Measurements from ENCODE around the gene MICU1.
A peak's percentile ranks its signal among the peaks of the same experiment; 100 is the strongest.

MICU1 gene

DNA sequence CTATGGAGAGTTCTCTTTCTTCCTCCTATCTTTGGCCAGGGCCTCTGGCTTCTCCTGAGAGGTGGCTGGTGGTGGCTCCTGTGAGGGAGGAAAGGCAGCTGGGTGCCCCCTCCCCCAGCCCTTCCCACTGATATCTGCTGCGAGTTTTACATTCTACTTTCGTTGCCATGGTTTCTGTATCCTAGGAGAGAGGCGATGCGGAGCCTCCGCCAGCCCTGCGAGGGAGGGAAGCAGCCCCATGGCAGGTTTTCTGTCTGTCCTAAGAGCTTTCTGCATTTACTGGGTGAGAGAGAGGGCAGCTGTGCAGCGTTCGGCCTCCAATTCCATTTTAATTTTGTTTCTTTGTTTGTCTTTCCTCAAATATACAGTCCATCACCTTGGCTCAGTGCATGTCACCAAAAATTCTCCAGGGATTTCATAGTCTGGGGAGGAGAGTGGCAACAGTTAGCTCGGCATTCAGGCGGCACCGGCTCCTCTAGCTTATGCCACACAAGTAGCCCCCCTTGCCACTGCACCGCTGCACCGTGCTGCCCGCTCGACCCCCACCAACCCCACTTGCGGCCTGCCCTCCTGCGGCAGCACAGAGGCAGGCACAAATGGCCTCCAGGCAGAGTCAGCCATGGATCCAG is 291.6 kb downstream of the MICU1 start:
- peak overlapping the region; percentile 64 for H3K4me2 ChIP-seq (ENCODE audit: low read length)
- peaks cover 15% of the 10 kb centered on the region for H3F3A ChIP-seq (ENCODE audit: control insufficient read depth, insufficient read depth)
- H3K4me3 ChIP-seq (ENCODE audit: low read length): peak overlapping the region; percentile 39
- H3K79me2 ChIP-seq (ENCODE audit: control insufficient read depth, low read length): peaks cover 2% of the 10 kb centered on the region; the same call in 1 of the 2 replicates
- peaks cover 67% of the 10 kb centered on the region for H3K4me1 ChIP-seq (ENCODE audit: control insufficient read depth, low read length)
- no peaks in the 10 kb centered on the region for H3K27me3 ChIP-seq (ENCODE audit: control insufficient read depth, low read length)
- H3K9me2 ChIP-seq (replicated peaks; ENCODE audit: control insufficient read depth, low read length): no peaks in the 10 kb centered on the region
- peaks cover 50% of the 10 kb centered on the region for H3K36me3 ChIP-seq (ENCODE audit: control insufficient read depth, low read length)
- peak overlapping the region; percentile 90 for H3K27ac ChIP-seq (ENCODE audit: low read depth, low read length)
- H3K9me3 ChIP-seq (ENCODE audit: control insufficient read depth, insufficient read depth, low read length): no peaks in the 10 kb centered on the region
- TF ChIP-seq, protein P1, sequence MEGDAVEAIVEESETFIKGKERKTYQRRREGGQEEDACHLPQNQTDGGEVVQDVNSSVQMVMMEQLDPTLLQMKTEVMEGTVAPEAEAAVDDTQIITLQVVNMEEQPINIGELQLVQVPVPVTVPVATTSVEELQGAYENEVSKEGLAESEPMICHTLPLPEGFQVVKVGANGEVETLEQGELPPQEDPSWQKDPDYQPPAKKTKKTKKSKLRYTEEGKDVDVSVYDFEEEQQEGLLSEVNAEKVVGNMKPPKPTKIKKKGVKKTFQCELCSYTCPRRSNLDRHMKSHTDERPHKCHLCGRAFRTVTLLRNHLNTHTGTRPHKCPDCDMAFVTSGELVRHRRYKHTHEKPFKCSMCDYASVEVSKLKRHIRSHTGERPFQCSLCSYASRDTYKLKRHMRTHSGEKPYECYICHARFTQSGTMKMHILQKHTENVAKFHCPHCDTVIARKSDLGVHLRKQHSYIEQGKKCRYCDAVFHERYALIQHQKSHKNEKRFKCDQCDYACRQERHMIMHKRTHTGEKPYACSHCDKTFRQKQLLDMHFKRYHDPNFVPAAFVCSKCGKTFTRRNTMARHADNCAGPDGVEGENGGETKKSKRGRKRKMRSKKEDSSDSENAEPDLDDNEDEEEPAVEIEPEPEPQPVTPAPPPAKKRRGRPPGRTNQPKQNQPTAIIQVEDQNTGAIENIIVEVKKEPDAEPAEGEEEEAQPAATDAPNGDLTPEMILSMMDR (IDR thresholded peaks at IDR 0.05; ENCODE audit: low read depth, low read length, poor library complexity, severe bottlenecking): no peak
- TF ChIP-seq EZH2phosphoT487 (IDR thresholded peaks at IDR 0.05; ENCODE audit: borderline replicate concordance, low read length): no peak
- no peaks in the 10 kb centered on the region for H4K20me1 ChIP-seq (ENCODE audit: control insufficient read depth, insufficient read depth, low read depth, low read length)

DNA sequence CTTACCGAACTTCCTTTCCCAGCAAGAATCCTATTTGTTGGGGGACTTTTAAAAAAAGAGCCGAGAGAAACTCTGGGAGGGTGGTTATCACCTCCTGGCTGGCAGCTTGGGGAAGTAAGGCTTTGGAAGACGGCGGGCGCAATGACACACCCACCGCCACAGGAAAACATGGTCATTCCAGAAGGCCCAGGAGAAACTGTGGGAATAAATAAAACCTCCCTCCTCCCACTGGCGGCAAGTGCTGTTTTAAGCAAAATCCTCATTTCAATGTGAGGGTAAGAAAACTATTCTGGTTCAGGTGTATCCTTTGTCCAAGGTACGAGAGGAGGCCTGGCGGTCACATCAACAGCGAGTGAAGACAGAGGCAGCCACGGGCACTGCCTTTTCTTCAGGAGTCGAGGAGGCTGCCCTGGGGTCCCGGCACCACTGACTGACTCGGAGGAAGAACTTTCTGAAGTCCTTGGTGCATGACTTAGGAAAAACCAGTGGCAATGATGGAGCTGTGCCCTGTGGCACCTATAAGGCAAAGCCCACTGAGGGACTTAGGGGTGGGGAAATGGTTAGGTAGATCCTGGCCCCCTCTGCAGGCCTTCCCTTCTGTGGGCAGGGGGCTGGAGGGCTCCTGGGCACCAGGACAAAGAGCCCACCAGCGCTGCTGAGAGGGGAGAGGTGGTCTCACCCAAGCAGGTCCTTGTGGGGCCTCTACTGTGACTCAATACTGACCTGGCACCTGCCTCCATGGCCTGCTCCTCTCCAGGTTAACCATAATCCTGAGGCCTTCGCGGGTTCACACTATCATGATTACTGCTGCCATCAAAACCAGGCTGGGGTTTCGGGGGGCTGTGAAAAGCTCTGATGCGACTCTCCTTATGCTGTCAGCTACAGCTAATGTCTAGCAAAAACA is 292.5 kb downstream of the MICU1 start:
- Histone ChIP-seq H3K9me2 (replicated peaks; ENCODE audit: control insufficient read depth, low read length) (no peaks in the 10 kb centered on the region), H3K9me3 (ENCODE audit: control insufficient read depth, insufficient read depth, low read length) (no peaks in the 10 kb centered on the region), H3K4me1 (ENCODE audit: control insufficient read depth, low read length) (peaks cover 77% of the 10 kb centered on the region), H3K27me3 (ENCODE audit: control insufficient read depth, low read length) (no peaks in the 10 kb centered on the region), H3K36me3 (ENCODE audit: control insufficient read depth, low read length) (peaks cover 50% of the 10 kb centered on the region), H3K4me3 (ENCODE audit: low read length) (peak overlapping the region; percentile 78), H3K4me2 (ENCODE audit: low read length) (peak overlapping the region; percentile 93), H4K20me1 (ENCODE audit: control insufficient read depth, insufficient read depth, low read depth, low read length) (no peaks in the 10 kb centered on the region), H3F3A (ENCODE audit: control insufficient read depth, insufficient read depth) (peaks cover 15% of the 10 kb centered on the region), H3K27ac (ENCODE audit: low read depth, low read length) (peak overlapping the region; percentile 90), H3K79me2 (ENCODE audit: control insufficient read depth, low read length) (peaks cover 2% of the 10 kb centered on the region; the same call in 1 of the 2 replicates)
- TF ChIP-seq, protein P1 (IDR thresholded peaks at IDR 0.05; ENCODE audit: low read depth, low read length, poor library complexity, severe bottlenecking): no peak
- TF ChIP-seq EZH2phosphoT487 (IDR thresholded peaks at IDR 0.05; ENCODE audit: borderline replicate concordance, low read length): no peak

DNA sequence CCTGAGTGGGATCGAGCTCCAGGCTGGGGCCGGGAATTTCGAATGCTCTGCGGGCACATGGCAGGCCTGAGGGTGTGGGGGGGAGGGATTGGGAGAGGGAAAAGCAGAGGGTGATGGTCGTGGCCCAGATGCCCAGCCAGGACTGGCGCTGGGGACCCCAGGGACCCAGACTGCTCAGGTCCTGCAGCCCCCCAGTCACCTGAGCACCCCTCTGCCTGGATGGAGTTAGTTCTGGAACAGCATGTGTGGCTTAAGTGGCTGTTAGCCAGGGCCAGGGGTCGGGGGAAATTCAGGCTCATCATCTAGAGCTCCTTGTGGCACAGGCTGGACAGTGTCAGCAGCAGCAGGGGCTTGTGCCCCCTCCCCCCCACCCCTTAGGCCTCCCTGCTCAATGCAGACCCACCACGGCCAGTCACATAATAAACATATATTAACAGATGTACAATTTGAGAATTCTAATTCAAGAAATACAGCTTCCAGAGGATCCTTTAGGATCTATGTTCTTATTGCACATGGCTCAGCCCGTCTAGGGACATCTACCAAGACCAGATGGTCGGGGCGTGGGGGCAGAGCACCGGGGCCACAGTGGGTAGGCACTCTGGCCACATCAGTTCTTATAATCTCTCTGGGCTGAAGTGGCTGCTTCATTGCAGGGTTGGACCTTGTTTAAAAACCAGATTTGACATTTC is 293.3 kb downstream of the MICU1 start:
- Histone ChIP-seq H3K4me1 (ENCODE audit: control insufficient read depth, low read length) (peaks cover 85% of the 10 kb centered on the region), H3K27ac (ENCODE audit: low read depth, low read length) (peak overlapping the region; percentile 90), H3K27me3 (ENCODE audit: control insufficient read depth, low read length) (no peaks in the 10 kb centered on the region), H3K4me3 (ENCODE audit: low read length) (peak overlapping the region; percentile 78), H3K4me2 (ENCODE audit: low read length) (peak overlapping the region; percentile 93), H3K9me3 (ENCODE audit: control insufficient read depth, insufficient read depth, low read length) (no peaks in the 10 kb centered on the region), H3K36me3 (ENCODE audit: control insufficient read depth, low read length) (peaks cover 44% of the 10 kb centered on the region), H3F3A (ENCODE audit: control insufficient read depth, insufficient read depth) (peaks cover 15% of the 10 kb centered on the region), H3K9me2 (replicated peaks; ENCODE audit: control insufficient read depth, low read length) (no peaks in the 10 kb centered on the region), H3K79me2 (ENCODE audit: control insufficient read depth, low read length) (peaks cover 2% of the 10 kb centered on the region; the same call in 1 of the 2 replicates), H4K20me1 (ENCODE audit: control insufficient read depth, insufficient read depth, low read depth, low read length) (no peaks in the 10 kb centered on the region)
- TF ChIP-seq, protein P1 (IDR thresholded peaks at IDR 0.05; ENCODE audit: low read depth, low read length, poor library complexity, severe bottlenecking): no peak
- TF ChIP-seq EZH2phosphoT487 (IDR thresholded peaks at IDR 0.05; ENCODE audit: borderline replicate concordance, low read length): no peak
